HG03280 (cell line): ENCODE data around the gene SLC6A20.
A peak's percentile ranks its signal among the peaks of the same experiment; 100 is the strongest.

Source experiments
- ATAC-seq: cut with Tn5 transposase; IDR thresholded peaks from one replicate; pipeline ENCODE4 v1.9.1; 2021; ENCODE audit warnings: mild to moderate bottlenecking, moderate library complexity; ENCODE audit not compliant: unreplicated experiment

SLC6A20 gene

GRCh38 chr3:45795882-45796765, at the start of gene SLC6A20:
TSS of gene SLC6A20 (minus strand) at chr3:45796536. CDS start at chr3:45796419, 117 bp downstream.
- ATAC-seq = no peak

GRCh38 chr3:45844616-45845015, 48.3 kb upstream of the SLC6A20 start:
- ATAC-seq = no peak

- no peak for ATAC-seq
Observed at GRCh38 chr3:45842851-45843625, 46.7 kb upstream of the SLC6A20 start.

GRCh38 chr3:45841757-45842491, 45.6 kb upstream of the SLC6A20 start, which contains the start of gene LZTFL1:
TSS of gene LZTFL1 (minus strand) at chr3:45842119. CDS start at chr3:45841991, 128 bp downstream.
- ATAC-seq = peak; percentile 92

- peak; percentile 20 for ATAC-seq
Observed at GRCh38 chr3:45841420-45841756, 45.1 kb upstream of the SLC6A20 start.

GRCh38 chr3:45838466-45838865, 42.1 kb upstream of the SLC6A20 start:
- no peak for ATAC-seq

- ATAC-seq = no peak
Observed at GRCh38 chr3:45832699-45833098, 36.4 kb upstream of the SLC6A20 start.

- ATAC-seq = no peak
Observed at GRCh38 chr3:45830121-45830520, 33.8 kb upstream of the SLC6A20 start.

GRCh38 chr3:45826908-45827307, 30.6 kb upstream of the SLC6A20 start:
- no peak for ATAC-seq

- ATAC-seq = no peak
Observed at GRCh38 chr3:45826321-45826720, 30.0 kb upstream of the SLC6A20 start.

GRCh38 chr3:45821127-45821526, 24.8 kb upstream of the SLC6A20 start:
- no peak for ATAC-seq

- no peak for ATAC-seq
Observed at GRCh38 chr3:45819543-45819942, 23.2 kb upstream of the SLC6A20 start.

GRCh38 chr3:45817831-45818522, 21.6 kb upstream of the SLC6A20 start:
- ATAC-seq = no peak

- ATAC-seq = no peak
Observed at GRCh38 chr3:45816544-45816943, 20.2 kb upstream of the SLC6A20 start.

GRCh38 chr3:45814322-45814721, 18.0 kb upstream of the SLC6A20 start:
- no peak for ATAC-seq

- ATAC-seq = no peak
Observed at GRCh38 chr3:45807681-45808540, 11.6 kb upstream of the SLC6A20 start.

GRCh38 chr3:45807133-45807532, 10.8 kb upstream of the SLC6A20 start:
- no peak for ATAC-seq

GRCh38 chr3:45806072-45806471, 9.7 kb upstream of the SLC6A20 start:
- ATAC-seq = no peak

GRCh38 chr3:45803252-45803935, 7.1 kb upstream of the SLC6A20 start:
- no peak for ATAC-seq
